ENCODE data around the gene CRYL1.

CRYL1 gene

DNA sequence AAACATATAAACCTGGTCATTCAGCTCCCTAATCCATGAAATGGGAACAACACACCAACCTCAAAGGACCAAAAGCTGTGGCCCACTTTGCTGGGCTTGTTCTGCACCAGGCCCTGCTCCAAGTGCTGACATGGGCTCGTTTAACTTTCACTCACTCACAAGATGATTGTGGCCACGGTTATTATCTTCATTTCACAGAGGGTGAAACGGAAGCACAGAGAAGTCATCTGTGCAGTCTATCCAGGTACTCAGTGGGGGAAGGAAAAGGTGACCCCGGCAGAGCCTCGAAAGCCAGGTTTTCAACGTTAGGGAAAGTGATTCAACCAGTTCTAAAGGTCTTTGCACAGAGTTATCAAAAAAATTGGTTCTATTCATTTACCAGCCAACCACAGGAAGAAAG, 68.0 kb downstream of the CRYL1 start:
- Histone ChIP-seq H3K36me3 (ENCODE audit: control insufficient read depth in 2 of 2, insufficient read depth in 1 of 2, low read length in 2 of 2) (no peaks in the 10 kb centered on the region), H3K4me3 (ENCODE audit: low read depth, low read length) (no peak overlapping the region), H3K27ac (ENCODE audit: extremely low read depth, low read depth, low read length) (no peak overlapping the region), H3K4me1 (ENCODE audit: control insufficient read depth, insufficient read depth, low read length) (0 out of 2 replicates have a peak, but pooled peaks cover 7% of the 10 kb centered on the region), H3K9me3 (ENCODE audit: control insufficient read depth, insufficient read depth, low read depth, low read length) (no peaks in the 10 kb centered on the region)
- CTCF ChIA-PET, result no interaction called here
- TF ChIP-seq, protein P1, sequence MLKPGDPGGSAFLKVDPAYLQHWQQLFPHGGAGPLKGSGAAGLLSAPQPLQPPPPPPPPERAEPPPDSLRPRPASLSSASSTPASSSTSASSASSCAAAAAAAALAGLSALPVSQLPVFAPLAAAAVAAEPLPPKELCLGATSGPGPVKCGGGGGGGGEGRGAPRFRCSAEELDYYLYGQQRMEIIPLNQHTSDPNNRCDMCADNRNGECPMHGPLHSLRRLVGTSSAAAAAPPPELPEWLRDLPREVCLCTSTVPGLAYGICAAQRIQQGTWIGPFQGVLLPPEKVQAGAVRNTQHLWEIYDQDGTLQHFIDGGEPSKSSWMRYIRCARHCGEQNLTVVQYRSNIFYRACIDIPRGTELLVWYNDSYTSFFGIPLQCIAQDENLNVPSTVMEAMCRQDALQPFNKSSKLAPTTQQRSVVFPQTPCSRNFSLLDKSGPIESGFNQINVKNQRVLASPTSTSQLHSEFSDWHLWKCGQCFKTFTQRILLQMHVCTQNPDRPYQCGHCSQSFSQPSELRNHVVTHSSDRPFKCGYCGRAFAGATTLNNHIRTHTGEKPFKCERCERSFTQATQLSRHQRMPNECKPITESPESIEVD (tag by site-specific recombination; IDR thresholded peaks at IDR 0.05), result no peak
- TF ChIP-seq ZNF701 (tag by site-specific recombination; IDR thresholded peaks at IDR 0.05) (no peak), ZNF248 (tag by site-specific recombination; IDR thresholded peaks at IDR 0.05) (no peak), ZNF747 (tag by site-specific recombination; IDR thresholded peaks at IDR 0.05) (no peak), ZNF138 (tag by site-specific recombination; IDR thresholded peaks at IDR 0.05; ENCODE audit: borderline replicate concordance) (no peak), OSR2 (tag by site-specific recombination; IDR thresholded peaks at IDR 0.05) (no peak), ZBTB8A (tag by site-specific recombination; IDR thresholded peaks at IDR 0.05) (no peak), HOXA7 (CRISPR knock-in tag; IDR thresholded peaks at IDR 0.05; ENCODE audit: borderline replicate concordance) (no peak), ZNF146 (tag by site-specific recombination; IDR thresholded peaks at IDR 0.05) (no peak), ZNF660 (tag by site-specific recombination; IDR thresholded peaks at IDR 0.05) (no peak), ZNF664 (tag by site-specific recombination; IDR thresholded peaks at IDR 0.05) (no peak), ZNF391 (tag by site-specific recombination; IDR thresholded peaks at IDR 0.05; ENCODE audit: borderline replicate concordance, low read depth) (no peak), HOXC10 (CRISPR knock-in tag; IDR thresholded peaks at IDR 0.05) (no peak)
- TF ChIP-seq, protein P2, sequence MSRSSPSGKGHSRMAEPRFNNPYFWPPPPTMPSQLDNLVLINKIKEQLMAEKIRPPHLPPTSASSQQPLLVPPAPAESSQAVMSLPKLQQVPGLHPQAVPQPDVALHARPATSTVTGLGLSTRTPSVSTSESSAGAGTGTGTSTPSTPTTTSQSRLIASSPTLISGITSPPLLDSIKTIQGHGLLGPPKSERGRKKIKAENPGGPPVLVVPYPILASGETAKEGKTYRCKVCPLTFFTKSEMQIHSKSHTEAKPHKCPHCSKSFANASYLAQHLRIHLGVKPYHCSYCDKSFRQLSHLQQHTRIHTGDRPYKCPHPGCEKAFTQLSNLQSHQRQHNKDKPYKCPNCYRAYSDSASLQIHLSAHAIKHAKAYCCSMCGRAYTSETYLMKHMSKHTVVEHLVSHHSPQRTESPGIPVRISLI (tag by site-specific recombination; IDR thresholded peaks at IDR 0.05), result no peak
- TF ChIP-seq, protein P3, sequence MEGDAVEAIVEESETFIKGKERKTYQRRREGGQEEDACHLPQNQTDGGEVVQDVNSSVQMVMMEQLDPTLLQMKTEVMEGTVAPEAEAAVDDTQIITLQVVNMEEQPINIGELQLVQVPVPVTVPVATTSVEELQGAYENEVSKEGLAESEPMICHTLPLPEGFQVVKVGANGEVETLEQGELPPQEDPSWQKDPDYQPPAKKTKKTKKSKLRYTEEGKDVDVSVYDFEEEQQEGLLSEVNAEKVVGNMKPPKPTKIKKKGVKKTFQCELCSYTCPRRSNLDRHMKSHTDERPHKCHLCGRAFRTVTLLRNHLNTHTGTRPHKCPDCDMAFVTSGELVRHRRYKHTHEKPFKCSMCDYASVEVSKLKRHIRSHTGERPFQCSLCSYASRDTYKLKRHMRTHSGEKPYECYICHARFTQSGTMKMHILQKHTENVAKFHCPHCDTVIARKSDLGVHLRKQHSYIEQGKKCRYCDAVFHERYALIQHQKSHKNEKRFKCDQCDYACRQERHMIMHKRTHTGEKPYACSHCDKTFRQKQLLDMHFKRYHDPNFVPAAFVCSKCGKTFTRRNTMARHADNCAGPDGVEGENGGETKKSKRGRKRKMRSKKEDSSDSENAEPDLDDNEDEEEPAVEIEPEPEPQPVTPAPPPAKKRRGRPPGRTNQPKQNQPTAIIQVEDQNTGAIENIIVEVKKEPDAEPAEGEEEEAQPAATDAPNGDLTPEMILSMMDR (tag by site-specific recombination; IDR thresholded peaks at IDR 0.05), result no peak
- POLR2A ChIA-PET, result no interaction called here

DNA sequence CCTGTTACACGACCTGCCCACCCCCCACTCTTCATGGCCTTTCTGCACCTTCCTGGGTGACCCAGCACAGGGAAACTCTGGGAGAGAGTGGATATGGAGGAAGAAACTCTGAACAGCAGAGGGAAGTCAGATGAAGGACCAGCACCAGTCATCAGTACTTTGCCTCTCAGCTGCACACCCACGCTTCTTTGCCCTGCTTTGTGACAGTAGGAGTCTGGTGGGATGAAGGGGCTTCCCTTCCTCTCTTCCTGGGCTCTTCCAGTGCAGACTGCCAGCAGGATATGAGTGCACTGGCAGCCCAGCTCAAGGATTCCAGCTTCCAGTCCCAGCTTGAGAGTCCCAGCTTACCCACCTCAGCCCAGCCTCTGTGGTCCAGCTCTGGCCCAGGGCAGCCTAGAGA, 68.9 kb downstream of the CRYL1 start:
- H3K4me1 ChIP-seq (ENCODE audit: control insufficient read depth, insufficient read depth, low read length), result 0 out of 2 replicates have a peak, but pooled peaks cover 5% of the 10 kb centered on the region
- H3K27ac ChIP-seq (ENCODE audit: extremely low read depth, low read depth, low read length), result no peak overlapping the region
- no peak overlapping the region for H3K4me3 ChIP-seq (ENCODE audit: low read depth, low read length)
- TF ChIP-seq EGR2 (tag by site-specific recombination; IDR thresholded peaks at IDR 0.05; ENCODE audit: low read depth) (peak; percentile 55), HOXD13 (CRISPR knock-in tag; IDR thresholded peaks at IDR 0.05; ENCODE audit: borderline replicate concordance) (no peak), ZFHX2 (tag by site-specific recombination; conservative IDR thresholded peaks at IDR 0.05) (peak; percentile 60)
- TF ChIP-seq, protein P4, sequence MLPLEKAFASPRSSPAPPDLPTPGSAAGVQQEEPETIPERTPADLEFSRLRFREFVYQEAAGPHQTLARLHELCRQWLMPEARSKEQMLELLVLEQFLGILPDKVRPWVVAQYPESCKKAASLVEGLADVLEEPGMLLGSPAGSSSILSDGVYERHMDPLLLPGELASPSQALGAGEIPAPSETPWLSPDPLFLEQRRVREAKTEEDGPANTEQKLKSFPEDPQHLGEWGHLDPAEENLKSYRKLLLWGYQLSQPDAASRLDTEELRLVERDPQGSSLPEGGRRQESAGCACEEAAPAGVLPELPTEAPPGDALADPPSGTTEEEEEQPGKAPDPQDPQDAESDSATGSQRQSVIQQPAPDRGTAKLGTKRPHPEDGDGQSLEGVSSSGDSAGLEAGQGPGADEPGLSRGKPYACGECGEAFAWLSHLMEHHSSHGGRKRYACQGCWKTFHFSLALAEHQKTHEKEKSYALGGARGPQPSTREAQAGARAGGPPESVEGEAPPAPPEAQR (tag by site-specific recombination; IDR thresholded peaks at IDR 0.05), result no peak
- H3K9me3 ChIP-seq (ENCODE audit: control insufficient read depth, insufficient read depth, low read depth, low read length), result no peaks in the 10 kb centered on the region
- H3K36me3 ChIP-seq (ENCODE audit: control insufficient read depth in 2 of 2, insufficient read depth in 1 of 2, low read length in 2 of 2), result no peaks in the 10 kb centered on the region
- CTCF ChIA-PET, result no interaction called here
- POLR2A ChIA-PET, result no interaction called here
